GM19351 (cell line): Measurements from ENCODE around the gene CDK5RAP2.

ENCODE experiments used
- ATAC-seq: cut with Tn5 transposase; IDR thresholded peaks from one replicate; pipeline ENCODE4 v1.9.1; 2021; ENCODE audit warnings: mild to moderate bottlenecking, moderate library complexity; ENCODE audit not compliant: unreplicated experiment

The CDK5RAP2 gene

GRCh38 chr9:120410925-120411501, 169.0 kb downstream of the CDK5RAP2 start:
- ATAC-seq: no peak

- no peak for ATAC-seq
These were observed 171.2 kb downstream of the CDK5RAP2 start for GRCh38 chr9:120408680-120409258.

DNA sequence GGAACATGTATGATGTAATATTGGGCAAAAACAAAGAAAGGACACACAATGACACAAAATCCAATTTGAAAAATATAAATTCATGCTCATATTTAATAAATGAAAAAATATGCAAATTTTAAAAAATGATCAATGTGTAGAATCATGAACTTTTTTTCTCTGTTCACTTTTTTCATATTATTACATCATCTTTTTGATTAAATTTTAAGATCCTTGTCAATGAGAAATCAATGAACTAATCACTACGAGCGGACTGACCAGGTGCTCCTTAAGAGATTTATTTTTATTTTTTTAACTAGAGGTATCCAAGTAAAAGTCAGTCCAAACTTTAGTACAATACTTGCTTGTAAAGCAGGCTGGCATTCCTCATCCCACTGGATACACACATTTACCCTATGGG, 174.1 kb downstream of the CDK5RAP2 start:
- no peak for ATAC-seq

DNA sequence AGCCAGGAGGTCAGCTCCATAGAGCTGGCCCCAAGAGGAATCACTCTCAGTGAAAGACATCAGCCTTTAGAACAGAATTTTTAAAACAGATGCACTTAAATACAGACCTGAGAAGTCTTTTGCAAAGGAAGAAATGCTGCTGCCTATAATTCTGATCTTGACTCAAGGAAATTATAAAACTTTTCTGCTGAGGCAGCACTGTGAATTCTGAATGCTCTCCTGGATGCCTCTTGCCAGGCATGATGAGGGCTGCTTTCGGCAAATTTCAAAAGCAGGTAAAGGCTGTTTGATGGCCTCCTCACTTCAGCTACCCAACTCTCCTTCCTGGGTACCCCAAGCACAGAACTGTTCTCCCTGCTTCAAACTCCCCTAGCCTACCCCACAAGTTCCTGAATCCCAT, 174.8 kb downstream of the CDK5RAP2 start:
- ATAC-seq: no peak

GRCh38 chr9:120403543-120403856, 176.5 kb downstream of the CDK5RAP2 start:
- no peak for ATAC-seq

- ATAC-seq: no peak
These were observed 177.0 kb downstream of the CDK5RAP2 start for GRCh38 chr9:120402741-120403542.

GRCh38 chr9:120399940-120400339, 180.0 kb downstream of the CDK5RAP2 start:
- no peak for ATAC-seq

DNA sequence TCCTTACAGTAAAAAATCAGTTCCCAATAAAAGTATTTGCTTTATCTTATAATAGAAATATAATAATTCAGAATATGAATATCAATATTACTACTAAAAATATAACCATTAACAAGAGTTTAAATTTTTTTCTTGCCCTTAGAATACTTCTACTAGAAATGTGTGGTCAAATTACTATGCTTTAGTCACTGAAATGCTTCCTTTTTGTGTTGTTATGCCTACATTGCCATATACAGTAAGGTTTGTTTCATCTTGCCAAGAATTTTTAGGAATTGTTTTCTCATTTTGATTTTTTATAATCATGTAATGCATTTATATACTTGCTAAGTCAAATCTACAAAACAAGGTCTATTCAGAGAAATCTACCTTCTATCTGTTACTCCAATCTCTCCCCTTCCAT, 181.7 kb downstream of the CDK5RAP2 start:
- no peak for ATAC-seq

GRCh38 chr9:120397453-120397852, 182.5 kb downstream of the CDK5RAP2 start:
- ATAC-seq: no peak

GRCh38 chr9:120396931-120397330, 183.0 kb downstream of the CDK5RAP2 start:
- ATAC-seq: no peak

GRCh38 chr9:120396418-120396817, 183.5 kb downstream of the CDK5RAP2 start:
- ATAC-seq: no peak

DNA sequence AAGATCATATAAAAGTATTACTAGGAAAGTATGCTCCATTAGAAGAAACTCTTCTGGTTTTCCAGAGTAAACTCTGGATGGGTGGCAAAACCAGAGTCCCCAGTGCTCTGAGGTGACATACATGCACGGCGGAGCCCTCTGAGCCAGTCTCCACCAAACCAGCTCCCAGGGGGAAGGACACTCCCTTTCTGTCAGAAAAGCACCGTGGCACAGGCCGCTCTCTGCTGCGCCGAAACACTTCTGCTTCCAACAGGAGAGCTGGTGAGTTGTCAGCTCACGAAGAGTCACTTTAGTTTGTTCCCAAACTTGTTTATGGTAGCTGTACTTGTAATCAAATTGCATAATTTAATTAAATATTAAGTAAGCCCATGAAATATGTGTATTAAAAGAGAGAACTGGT, 184.6 kb downstream of the CDK5RAP2 start:
- ATAC-seq: no peak

GRCh38 chr9:120394058-120394669, 185.8 kb downstream of the CDK5RAP2 start:
- ATAC-seq: no peak

DNA sequence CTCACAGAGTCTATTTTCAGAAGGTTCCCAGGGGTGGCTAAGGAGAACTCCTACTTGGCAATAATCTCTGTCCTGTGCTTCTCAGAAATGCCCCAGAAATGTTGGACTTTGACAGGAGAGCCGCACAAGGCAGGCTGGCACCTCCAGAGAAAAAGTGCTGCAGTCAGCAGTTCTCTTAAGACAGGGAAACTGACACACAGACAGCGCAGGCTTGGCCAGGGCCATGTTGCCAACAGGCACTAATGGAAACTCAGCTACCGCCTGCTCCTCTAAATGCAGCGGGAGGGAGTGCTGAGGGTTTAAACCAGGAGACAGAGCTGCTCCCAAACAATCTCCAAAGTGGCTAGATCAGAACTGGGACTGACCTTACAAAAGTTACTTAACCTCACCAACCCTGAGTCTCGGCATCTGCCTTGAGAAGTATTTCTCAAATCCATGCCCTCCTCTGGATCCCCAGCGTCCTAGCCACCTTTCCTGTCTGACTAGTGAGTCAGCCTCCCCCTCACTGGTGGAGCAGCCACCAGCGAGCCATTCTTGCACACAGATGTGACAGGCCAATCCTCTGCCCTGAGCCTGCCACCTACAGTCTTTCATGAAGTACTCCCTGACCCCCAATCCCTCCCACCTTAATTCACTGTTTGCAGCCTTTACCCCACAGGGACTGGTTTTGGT, 186.4 kb downstream of the CDK5RAP2 start:
- ATAC-seq: no peak

- ATAC-seq: no peak
These were observed 187.3 kb downstream of the CDK5RAP2 start for GRCh38 chr9:120392711-120393110.

DNA sequence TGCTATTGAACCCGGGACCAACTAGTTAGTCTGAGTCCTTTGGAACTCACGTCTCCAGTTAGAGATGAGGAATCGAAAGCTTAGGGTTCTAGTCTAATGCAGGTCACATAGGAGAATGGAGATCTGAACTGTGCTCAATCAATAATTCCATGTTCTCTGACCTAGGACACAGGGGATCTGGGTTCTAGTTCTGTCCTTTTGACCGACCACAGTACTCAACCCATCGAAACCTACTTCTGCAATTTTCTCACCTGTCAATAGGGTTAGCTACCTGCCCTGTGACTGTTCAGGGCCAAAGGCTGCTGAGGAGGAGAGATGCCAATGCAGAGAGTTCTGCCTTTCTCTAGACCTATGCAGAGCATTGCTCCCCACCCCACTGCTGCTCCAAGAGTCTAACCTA, 187.7 kb downstream of the CDK5RAP2 start:
- ATAC-seq: no peak

DNA sequence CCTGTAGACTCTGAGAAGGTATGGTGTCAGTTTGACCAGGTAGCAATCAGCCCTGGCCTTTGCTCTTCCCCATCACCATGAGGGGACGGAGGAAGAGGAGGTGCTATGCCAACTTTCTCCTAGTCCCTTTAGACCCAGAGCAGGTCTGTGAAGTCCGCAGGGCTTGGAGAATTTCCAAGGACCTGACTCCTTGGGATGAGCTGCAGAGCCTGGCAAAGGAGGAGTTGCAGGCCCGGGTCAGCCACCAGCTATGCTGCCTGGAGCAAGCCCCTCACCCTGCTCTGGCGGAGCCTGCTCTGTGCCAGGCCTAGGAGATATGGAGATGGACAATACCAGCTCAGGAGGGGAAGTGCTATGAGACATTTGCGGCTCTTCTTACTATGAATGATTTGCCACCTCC, 188.3 kb downstream of the CDK5RAP2 start:
- ATAC-seq: no peak

GRCh38 chr9:120390637-120391190, 189.3 kb downstream of the CDK5RAP2 start:
- no peak for ATAC-seq

DNA sequence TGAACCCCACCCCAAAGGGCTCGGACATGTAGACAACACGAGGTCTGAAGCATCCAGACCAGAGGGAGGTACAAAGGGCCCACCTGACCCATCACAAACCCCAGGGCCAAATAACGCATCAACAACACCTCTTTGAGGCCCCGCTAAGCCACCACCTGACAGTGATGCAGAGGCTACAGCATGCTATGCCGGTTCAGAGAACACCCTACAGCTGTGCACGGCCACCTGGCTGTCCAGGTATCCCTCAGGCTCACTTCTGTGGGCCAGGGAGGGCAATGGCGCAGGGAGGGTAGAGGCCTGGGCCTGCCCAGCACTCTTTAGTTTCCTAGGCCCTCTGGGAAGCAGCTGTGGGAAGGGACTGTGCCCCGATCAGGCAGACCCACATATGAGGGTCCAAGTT, 190.1 kb downstream of the CDK5RAP2 start:
- no peak for ATAC-seq

GRCh38 chr9:120389300-120389699, 190.7 kb downstream of the CDK5RAP2 start:
- ATAC-seq: no peak
